GM19468 (cell line): ENCODE data around the gene KRTAP10-6.
"Not testable (repeated sequence)": the region's sequence is repeated elsewhere in the genome, so short reads cannot be mapped to it uniquely, and the experiment has no call there.

ENCODE experiments used
- ATAC-seq: cut with Tn5 transposase; IDR thresholded peaks from one replicate; pipeline ENCODE4 v1.9.1; 2021; ENCODE audit warnings: mild to moderate bottlenecking, moderate library complexity, moderate number of reproducible peaks; ENCODE audit not compliant: unreplicated experiment; ENCODE audit errors: extremely low read depth

KRTAP10-6 gene

GRCh38 chr21:44580231-44580821, 12.0 kb downstream of the KRTAP10-6 start, which contains the start of gene KRTAP10-5:
Gene KRTAP10-5, minus strand, starts transcription at chr21:44580604. Its CDS starts 26 bp downstream, at chr21:44580578.
- not testable (repeated sequence) for ATAC-seq

GRCh38 chr21:44579833-44580144, 12.5 kb downstream of the KRTAP10-6 start:
- ATAC-seq, result no peak

GRCh38 chr21:44579056-44579832, 13.1 kb downstream of the KRTAP10-6 start:
- no peak for ATAC-seq

GRCh38 chr21:44578371-44579055, 13.8 kb downstream of the KRTAP10-6 start:
- no peak for ATAC-seq

- ATAC-seq, result no peak
These were observed 16.3 kb downstream of the KRTAP10-6 start for GRCh38 chr21:44576025-44576420.

GRCh38 chr21:44575307-44576024, 16.8 kb downstream of the KRTAP10-6 start:
- ATAC-seq, result no peak

- no peak for ATAC-seq
These were observed 17.6 kb downstream of the KRTAP10-6 start for GRCh38 chr21:44574457-44575306.

GRCh38 chr21:44573630-44574456, 18.5 kb downstream of the KRTAP10-6 start, which contains the start of gene KRTAP10-4:
Gene KRTAP10-4, plus strand, starts transcription at chr21:44573729. Its CDS starts 30 bp downstream, at chr21:44573759.
- not testable (repeated sequence) for ATAC-seq

- no peak for ATAC-seq
These were observed 19.2 kb downstream of the KRTAP10-6 start for GRCh38 chr21:44572959-44573583.

- no peak for ATAC-seq
These were observed 20.2 kb downstream of the KRTAP10-6 start for GRCh38 chr21:44571844-44572782.

GRCh38 chr21:44571296-44571695, 21.0 kb downstream of the KRTAP10-6 start:
- no peak for ATAC-seq

GRCh38 chr21:44569861-44570517, 22.3 kb downstream of the KRTAP10-6 start:
- ATAC-seq, result no peak

GRCh38 chr21:44568667-44569556, 23.4 kb downstream of the KRTAP10-6 start:
- ATAC-seq, result no peak

- ATAC-seq, result no peak
These were observed 24.0 kb downstream of the KRTAP10-6 start for GRCh38 chr21:44568261-44568660.

GRCh38 chr21:44567481-44568171, 24.7 kb downstream of the KRTAP10-6 start:
- no peak for ATAC-seq
